Measurements from ENCODE around the gene HOMEZ. TPM values are rescaled to one million over a fixed set of nuclear protein-coding genes. Genes with fewer than 3 reads are reported as not detected.
A peak's percentile ranks its signal among the peaks of the same experiment; 100 is the strongest.
"Not testable (repeated sequence)": the region's sequence is repeated elsewhere in the genome, so short reads cannot be mapped to it uniquely, and the experiment has no call there.

Gene HOMEZ
- total and polyA plus RNA-seq, 7 experiments from 2014 or later = 5.2 to 20.4 (median 8.6) TPM

- no peaks in the 10 kb centered on the region for H3K9me3 Mint-ChIP-seq
- peaks cover 0 to 1% (median 0%) of the 10 kb centered on the region in 5 donors for H3K36me3 Mint-ChIP-seq
- H3K4me3 Mint-ChIP-seq = peak overlapping the region; percentile 90 to 100 (median 96)
- POLR2A ChIA-PET = interaction anchor here (0.6 to 10.7 kb wide), 12 partner anchors 9 to 1551 kb away, joined by 3 to 135 read pairs (median 4); partner anchors contain the start of genes ACIN1, C14orf119, PABPN1 and PPP1R3E
- H3K4me1 Mint-ChIP-seq = peaks cover 15 to 37% (median 30%) of the 10 kb centered on the region in 7 donors
- intact Hi-C loops (cut with micrococcal nuclease) = loop anchor here (1.0 kb wide), 6 partner anchors 10 to 271 kb away; partner anchors contain the start of genes ACIN1 (in 2 of the 2), C14orf119 (in 2 of the 2), PABPN1 (in 2 of the 2) and NGDN (in 1 of the 2)
- Histone ChIP-seq H3K36me3 (ENCODE audit: control insufficient read depth in 2 of 3, insufficient read depth in 3 of 3, low read length in 3 of 3) (peaks cover 0 to 8% (median 0%) of the 10 kb centered on the region in 3 experiments), H3K9me3 (ENCODE audit: control insufficient read depth in 2 of 3, low read length in 3 of 3) (no peaks in the 10 kb centered on the region), H3K4me1 (ENCODE audit: control insufficient read depth in 2 of 2, insufficient read depth in 2 of 2, low read length in 2 of 2) (peaks cover 3 to 6% of the 10 kb centered on the region in 2 donors), H3K27me3 (ENCODE audit: control insufficient read depth in 2 of 2, insufficient read depth in 2 of 2, low read length in 2 of 2) (no peaks in the 10 kb centered on the region), H3K27ac (ENCODE audit: low read depth, low read length) (peak overlapping the region; percentile 89), H3K4me3 (ENCODE audit: low read length) (peak overlapping the region; percentile 84)
- ATAC-seq = peak; percentile 22
- DNase-seq = peak in 1 of 9 donors; percentile 40
- H3K27me3 Mint-ChIP-seq = no peaks in the 10 kb centered on the region
- H3K27ac Mint-ChIP-seq = peak overlapping the region; percentile 76 to 94 (median 90)
- CTCF ChIA-PET = interaction anchor here (1.0 to 2.5 kb wide), 6 partner anchors 10 to 35 kb away, joined by 3 to 13 read pairs (median 4); partner anchors contain the start of gene PABPN1
Measured at GRCh38 chr14:23285530-23286019, 357 bp downstream of the HOMEZ start.

- POLR2A ChIA-PET = interaction anchor here (0.6 to 10.7 kb wide), 6 partner anchors 9 to 251 kb away, joined by 3 to 135 read pairs (median 7); partner anchors contain the start of genes ACIN1, C14orf119, PABPN1 and PPP1R3E
- intact Hi-C loops (cut with micrococcal nuclease) = no loop called here
Measured at GRCh38 chr14:23284654-23285529, 1.0 kb downstream of the HOMEZ start.

GRCh38 chr14:23281247-23281646 lies 4.7 kb downstream of the HOMEZ start:
- Mint-ChIP-seq H3K9me3 (no peaks in the 10 kb centered on the region), H3K4me1 (peaks cover 11 to 34% (median 27%) of the 10 kb centered on the region in 7 donors), H3K27ac (no peak overlapping the region), H3K36me3 (peaks cover 0 to 14% (median under 1%) of the 10 kb centered on the region in 5 donors), H3K27me3 (no peaks in the 10 kb centered on the region), H3K4me3 (no peak overlapping the region)
- intact Hi-C loops (cut with micrococcal nuclease) = no loop called here
- Histone ChIP-seq H3K4me1 (ENCODE audit: control insufficient read depth in 2 of 2, insufficient read depth in 2 of 2, low read length in 2 of 2) (peaks cover 0 to 3% of the 10 kb centered on the region in 2 donors), H3K36me3 (ENCODE audit: control insufficient read depth in 2 of 3, insufficient read depth in 3 of 3, low read length in 3 of 3) (peaks cover 0 to 13% (median 0%) of the 10 kb centered on the region in 3 experiments), H3K27me3 (ENCODE audit: control insufficient read depth in 2 of 2, insufficient read depth in 2 of 2, low read length in 2 of 2) (no peaks in the 10 kb centered on the region), H3K4me3 (ENCODE audit: low read length) (no peak overlapping the region), H3K27ac (ENCODE audit: low read depth, low read length) (no peak overlapping the region), H3K9me3 (ENCODE audit: control insufficient read depth in 2 of 3, low read length in 3 of 3) (no peaks in the 10 kb centered on the region)
- DNase-seq (no peak), ATAC-seq (no peak)
- CTCF ChIA-PET = interaction anchor here (1.0 kb wide), 1 partner anchor 14 kb away, joined by 3 read pairs; no protein-coding TSS in a partner anchor
- POLR2A ChIA-PET = interaction anchor here (0.7 to 1.9 kb wide), 2 partner anchors 40 to 41 kb away, joined by 4 to 7 read pairs; partner anchors contain the start of gene PABPN1

More at GRCh38 chr14:23284654-23285529, 1.0 kb downstream of the HOMEZ start:
- Histone ChIP-seq H3K36me3 (ENCODE audit: control insufficient read depth in 2 of 3, insufficient read depth in 3 of 3, low read length in 3 of 3) (peaks cover 0 to 8% (median 0%) of the 10 kb centered on the region in 3 experiments), H3K4me1 (ENCODE audit: control insufficient read depth in 2 of 2, insufficient read depth in 2 of 2, low read length in 2 of 2) (peaks cover 3 to 6% of the 10 kb centered on the region in 2 donors), H3K27ac (ENCODE audit: low read depth, low read length) (peak overlapping the region; percentile 89), H3K9me3 (ENCODE audit: control insufficient read depth in 2 of 3, low read length in 3 of 3) (no peaks in the 10 kb centered on the region), H3K4me3 (ENCODE audit: low read length) (peak overlapping the region; percentile 84), H3K27me3 (ENCODE audit: control insufficient read depth in 2 of 2, insufficient read depth in 2 of 2, low read length in 2 of 2) (no peaks in the 10 kb centered on the region)
- Mint-ChIP-seq H3K4me1 (peaks cover 15 to 37% (median 30%) of the 10 kb centered on the region in 7 donors), H3K27ac (peak overlapping the region; percentile 76 to 94 (median 90)), H3K27me3 (no peaks in the 10 kb centered on the region), H3K4me3 (peak overlapping the region; percentile 90 to 100 (median 96)), H3K9me3 (no peaks in the 10 kb centered on the region), H3K36me3 (peaks cover 0 to 1% (median 0%) of the 10 kb centered on the region in 5 donors)
- no peak for ATAC-seq
- CTCF ChIA-PET = interaction anchor here (1.1 to 2.5 kb wide), 2 partner anchors 11 to 22 kb away, joined by 3 to 13 read pairs; no protein-coding TSS in a partner anchor
- peak in 2 of 9 donors; percentile 8 to 17 for DNase-seq

- H3K27me3 Mint-ChIP-seq; ATAC-seq; H3K4me3 Mint-ChIP-seq; H3K9me3 ChIP-seq (ENCODE audit: control insufficient read depth in 2 of 3, low read length in 3 of 3); H3K9me3 Mint-ChIP-seq; H3K27me3 ChIP-seq (ENCODE audit: control insufficient read depth in 2 of 2, insufficient read depth in 2 of 2, low read length in 2 of 2); H3K27ac Mint-ChIP-seq; H3K27ac ChIP-seq (ENCODE audit: low read depth, low read length); intact Hi-C loops (cut with micrococcal nuclease); H3K4me3 ChIP-seq (ENCODE audit: low read length); DNase-seq; H3K4me1 ChIP-seq (ENCODE audit: control insufficient read depth in 2 of 2, insufficient read depth in 2 of 2, low read length in 2 of 2): not testable (repeated sequence)
- ChIA-PET POLR2A (interaction anchor here (0.5 to 0.9 kb wide), 2 partner anchors 19 to 28 kb away, joined by 3 to 5 read pairs; no protein-coding TSS in a partner anchor), CTCF (interaction anchor here (0.8 to 1.5 kb wide), 2 partner anchors 49 to 78 kb away, joined by 3 read pairs; no protein-coding TSS in a partner anchor)
- peaks cover 0 to 11% (median 0%) of the 10 kb centered on the region in 3 experiments for H3K36me3 ChIP-seq (ENCODE audit: control insufficient read depth in 2 of 3, insufficient read depth in 3 of 3, low read length in 3 of 3)
- Mint-ChIP-seq H3K36me3 (peaks cover 4 to 28% (median 8%) of the 10 kb centered on the region in 5 donors), H3K4me1 (peaks cover 6 to 16% (median 8%) of the 10 kb centered on the region in 7 donors)
Measured at GRCh38 chr14:23277928-23278327, 8.0 kb downstream of the HOMEZ start.

DNA sequence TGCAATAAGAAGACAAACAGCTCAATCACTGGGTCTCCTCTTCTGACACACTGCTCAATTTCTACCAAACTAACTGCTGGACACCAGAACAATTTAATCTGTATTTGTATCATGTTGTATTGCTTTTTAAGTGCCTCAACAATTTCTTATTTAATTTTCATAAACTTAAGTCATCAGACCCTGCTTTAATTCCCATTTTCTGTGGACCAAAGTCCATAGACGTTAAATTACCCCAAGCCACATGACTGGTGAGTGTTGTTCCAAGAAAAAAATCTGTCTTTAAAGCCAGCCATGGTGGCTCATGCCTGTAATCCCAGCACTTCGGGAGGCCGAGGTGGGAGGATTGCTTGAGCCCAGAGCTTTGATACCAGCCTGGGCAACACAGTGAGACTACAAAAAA lies 8.7 kb downstream of the HOMEZ start:
- ChIA-PET POLR2A (interaction anchor here (0.8 to 0.9 kb wide), 3 partner anchors 9 to 93 kb away, joined by 3 read pairs; partner anchors contain the start of gene HOMEZ), CTCF (interaction anchor here (1.0 to 1.5 kb wide), 2 partner anchors 18 to 50 kb away, joined by 3 to 4 read pairs; no protein-coding TSS in a partner anchor)
- H3K27ac Mint-ChIP-seq = peak overlapping the region in 1 of 9 donors; percentile 19
- Histone ChIP-seq H3K36me3 (ENCODE audit: control insufficient read depth in 2 of 3, insufficient read depth in 3 of 3, low read length in 3 of 3) (peaks cover 0 to 9% (median 0%) of the 10 kb centered on the region in 3 experiments), H3K4me3 (ENCODE audit: low read length) (no peak overlapping the region), H3K9me3 (ENCODE audit: control insufficient read depth in 2 of 3, low read length in 3 of 3) (no peaks in the 10 kb centered on the region), H3K27ac (ENCODE audit: low read depth, low read length) (no peak overlapping the region), H3K27me3 (ENCODE audit: control insufficient read depth in 2 of 2, insufficient read depth in 2 of 2, low read length in 2 of 2) (no peaks in the 10 kb centered on the region), H3K4me1 (ENCODE audit: control insufficient read depth in 2 of 2, insufficient read depth in 2 of 2, low read length in 2 of 2) (no peaks in the 10 kb centered on the region)
- peaks cover 0 to 1% (median 0%) of the 10 kb centered on the region in 11 donors for H3K9me3 Mint-ChIP-seq
- ATAC-seq (no peak), DNase-seq (no peak)
- intact Hi-C loops (cut with micrococcal nuclease) = no loop called here
- no peak overlapping the region for H3K4me3 Mint-ChIP-seq
- H3K4me1 Mint-ChIP-seq = peaks cover 3 to 12% (median 5%) of the 10 kb centered on the region in 7 donors
- peaks cover 4 to 28% (median 8%) of the 10 kb centered on the region in 5 donors for H3K36me3 Mint-ChIP-seq
- no peaks in the 10 kb centered on the region for H3K27me3 Mint-ChIP-seq

DNA sequence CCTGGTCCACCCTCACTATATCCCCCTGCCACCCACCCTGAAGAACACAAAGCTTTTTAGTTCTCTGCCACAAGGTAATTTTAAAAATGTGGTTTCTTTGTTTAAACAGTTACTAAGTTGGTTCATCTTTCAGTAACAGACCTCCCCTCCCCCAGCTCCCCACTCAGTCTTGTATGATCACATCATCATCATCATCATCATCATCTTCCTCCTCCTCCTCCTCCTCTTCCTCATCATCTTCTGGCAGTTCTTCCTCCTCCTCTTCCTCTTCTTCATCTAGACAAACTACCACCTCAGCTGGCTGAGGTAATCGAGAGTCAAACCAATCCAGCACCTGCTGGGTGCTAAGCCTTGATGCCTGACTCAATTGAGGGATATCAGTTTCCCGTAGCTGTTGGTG lies 10.5 kb downstream of the HOMEZ start:
- peaks cover 0 to 7% (median 0%) of the 10 kb centered on the region in 3 experiments for H3K36me3 ChIP-seq (ENCODE audit: control insufficient read depth in 2 of 3, insufficient read depth in 3 of 3, low read length in 3 of 3)
- H3K9me3 ChIP-seq (ENCODE audit: control insufficient read depth in 2 of 3, low read length in 3 of 3) = no peaks in the 10 kb centered on the region
- Mint-ChIP-seq H3K9me3 (peaks cover 0 to 1% (median 0%) of the 10 kb centered on the region in 11 donors), H3K4me1 (peaks cover 2 to 8% (median 4%) of the 10 kb centered on the region in 7 donors), H3K27me3 (no peaks in the 10 kb centered on the region), H3K27ac (peak overlapping the region in 3 of 9 donors; percentile 21 to 49 (median 40)), H3K36me3 (peaks cover 4 to 28% (median 8%) of the 10 kb centered on the region in 5 donors), H3K4me3 (no peak overlapping the region)
- H3K4me1 ChIP-seq (ENCODE audit: control insufficient read depth in 2 of 2, insufficient read depth in 2 of 2, low read length in 2 of 2) = no peaks in the 10 kb centered on the region
- H3K27ac ChIP-seq (ENCODE audit: low read depth, low read length) = no peak overlapping the region
- POLR2A ChIA-PET = interaction anchor here (1.1 to 1.4 kb wide), 2 partner anchors 11 to 27 kb away, joined by 3 to 5 read pairs; partner anchors contain the start of genes HOMEZ and PPP1R3E
- H3K4me3 ChIP-seq (ENCODE audit: low read length) = no peak overlapping the region
- no peaks in the 10 kb centered on the region for H3K27me3 ChIP-seq (ENCODE audit: control insufficient read depth in 2 of 2, insufficient read depth in 2 of 2, low read length in 2 of 2)
- CTCF ChIA-PET = interaction anchor here (1.0 to 1.6 kb wide), 3 partner anchors 22 to 105 kb away, joined by 3 to 4 read pairs (median 4); no protein-coding TSS in a partner anchor
- ATAC-seq (no peak), DNase-seq (no peak)
- intact Hi-C loops (cut with micrococcal nuclease) = no loop called here
